Measurements from ENCODE around the gene SAPCD2. TPM values are rescaled to one million over a fixed set of nuclear protein-coding genes. Genes with fewer than 3 reads are reported as not detected.

Gene SAPCD2
- total and polyA plus RNA-seq, 12 donors, result 0.07 to 1.7 (median 0.58) TPM

DNA sequence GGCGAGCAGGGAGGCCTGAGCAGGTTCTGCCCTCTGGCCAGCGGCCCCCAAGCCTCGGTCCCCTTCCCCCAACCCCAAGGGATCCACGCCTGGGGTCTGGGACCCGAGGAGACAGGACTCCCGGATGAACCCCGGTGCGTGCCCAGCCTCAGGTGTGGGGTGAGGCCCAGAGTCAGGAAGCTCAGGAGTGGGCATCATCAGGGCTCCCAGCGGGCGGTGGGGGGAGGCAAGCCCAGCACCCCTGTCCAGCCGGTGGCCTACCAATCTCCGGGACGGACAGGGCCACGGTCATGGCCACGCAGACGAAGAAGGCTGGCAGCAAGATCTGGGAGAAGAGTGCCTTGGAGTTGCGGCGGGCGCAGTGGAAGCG is 56.8 kb downstream of the SAPCD2 start:
- intact Hi-C loops (cut with DNase I), result no loop called here
- DNase-seq, result no peak
- no peak for TF ChIP-seq POLR2A (IDR thresholded peaks at IDR 0.05)
- TF ChIP-seq, protein P1, sequence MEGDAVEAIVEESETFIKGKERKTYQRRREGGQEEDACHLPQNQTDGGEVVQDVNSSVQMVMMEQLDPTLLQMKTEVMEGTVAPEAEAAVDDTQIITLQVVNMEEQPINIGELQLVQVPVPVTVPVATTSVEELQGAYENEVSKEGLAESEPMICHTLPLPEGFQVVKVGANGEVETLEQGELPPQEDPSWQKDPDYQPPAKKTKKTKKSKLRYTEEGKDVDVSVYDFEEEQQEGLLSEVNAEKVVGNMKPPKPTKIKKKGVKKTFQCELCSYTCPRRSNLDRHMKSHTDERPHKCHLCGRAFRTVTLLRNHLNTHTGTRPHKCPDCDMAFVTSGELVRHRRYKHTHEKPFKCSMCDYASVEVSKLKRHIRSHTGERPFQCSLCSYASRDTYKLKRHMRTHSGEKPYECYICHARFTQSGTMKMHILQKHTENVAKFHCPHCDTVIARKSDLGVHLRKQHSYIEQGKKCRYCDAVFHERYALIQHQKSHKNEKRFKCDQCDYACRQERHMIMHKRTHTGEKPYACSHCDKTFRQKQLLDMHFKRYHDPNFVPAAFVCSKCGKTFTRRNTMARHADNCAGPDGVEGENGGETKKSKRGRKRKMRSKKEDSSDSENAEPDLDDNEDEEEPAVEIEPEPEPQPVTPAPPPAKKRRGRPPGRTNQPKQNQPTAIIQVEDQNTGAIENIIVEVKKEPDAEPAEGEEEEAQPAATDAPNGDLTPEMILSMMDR (IDR thresholded peaks at IDR 0.05), result no peak
- Histone ChIP-seq H3K36me3 (replicated peaks in 1 of 2) (peaks cover 0 to 49% of the 10 kb centered on the region in 2 donors), H3K4me1 (replicated peaks in 1 of 2) (no peaks in the 10 kb centered on the region), H3K27ac (no peak overlapping the region), H3K27me3 (no peaks in the 10 kb centered on the region), H3K9me3 (replicated peaks in 1 of 3) (no peaks in the 10 kb centered on the region), H3K4me3 (no peak overlapping the region)
- WGBS, 4 donors, result 80 to 96% (median 94%) methylated on average over 2 to 20 of the region's 20 CpGs

DNA sequence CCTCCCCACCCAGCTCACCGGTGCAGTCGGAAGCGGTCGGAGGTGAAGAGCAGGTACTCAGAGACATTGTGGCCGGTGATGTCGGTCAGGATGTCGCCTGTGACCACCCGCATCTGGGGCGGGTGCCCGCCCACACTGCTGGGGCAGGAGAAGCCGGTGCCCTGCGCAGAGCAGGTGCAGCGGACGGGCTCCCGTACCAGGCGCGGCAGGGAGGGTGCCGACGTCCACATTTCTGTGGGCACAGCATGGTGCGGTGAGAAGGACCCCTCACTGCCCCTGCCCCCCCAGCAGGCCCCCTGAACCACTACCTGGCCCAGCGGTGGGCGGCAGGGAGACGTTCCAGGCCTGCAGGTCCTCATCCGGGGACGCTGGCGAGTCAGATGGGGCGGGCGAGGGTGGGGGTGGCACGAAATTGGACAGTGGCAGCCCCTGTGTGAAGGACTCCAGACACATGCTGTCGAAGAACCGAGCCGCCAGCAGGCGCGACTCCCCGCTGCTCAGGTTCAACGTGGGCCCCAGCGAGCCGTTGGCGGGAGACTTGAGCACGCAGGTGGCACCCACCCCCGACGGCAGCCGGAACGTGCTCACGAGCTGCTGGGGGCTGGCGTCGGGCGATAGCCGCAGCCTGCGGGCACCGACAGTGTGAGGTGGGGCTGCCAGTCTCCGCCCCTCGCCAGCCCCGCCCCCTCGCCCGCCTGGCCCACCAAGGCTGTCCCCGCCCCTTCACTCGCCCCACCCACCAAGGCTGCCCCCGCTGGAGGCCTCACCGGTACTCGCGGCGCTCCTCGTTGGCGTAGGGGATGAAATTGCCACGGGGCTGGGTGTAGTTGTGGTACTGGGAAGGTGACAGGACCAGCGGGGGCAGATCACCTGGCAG is 57.4 kb downstream of the SAPCD2 start:
- Histone ChIP-seq H3K9me3 (replicated peaks in 1 of 3) (no peaks in the 10 kb centered on the region), H3K27ac (no peak overlapping the region), H3K27me3 (no peaks in the 10 kb centered on the region), H3K36me3 (replicated peaks in 1 of 2) (peaks cover 0 to 51% of the 10 kb centered on the region in 2 donors), H3K4me1 (replicated peaks in 1 of 2) (no peaks in the 10 kb centered on the region), H3K4me3 (no peak overlapping the region)
- no peak for DNase-seq
- 84 to 100% (median 90%) methylated on average over 2 to 67 of the region's 67 CpGs for WGBS, 4 donors
- intact Hi-C loops (cut with DNase I), result no loop called here
- TF ChIP-seq POLR2A (IDR thresholded peaks at IDR 0.05), result no peak
- TF ChIP-seq, protein P1 (IDR thresholded peaks at IDR 0.05), result no peak

Small RNA genes within 50 kb of the gene (small RNA-seq; reads per million reads assigned to genes)
- 0.08 to 0.12 reads per million in 2 donors for gene RF00153

Other genes starting within 250 kb of the SAPCD2 start
Only the 30 nearest of the 36 such genes appear.
- gene TRAF2, start 184.0 kb downstream of the SAPCD2 start, total RNA-seq, result 10 to 100 TPM in 5 of 9 donors, 1 to 10 TPM in 4; 3.8 to 16.9 (median 10.3) TPM
- gene TRAF2, start 184.0 kb downstream of the SAPCD2 start, polyA plus RNA-seq, result 10 to 100 TPM in 2 of 3 donors, 1 to 10 TPM in 1; 3.4 to 24.7 (median 13.2) TPM
- gene FBXW5, start 125.8 kb downstream of the SAPCD2 start, total RNA-seq, result 100 to 1,000 TPM in 7 of 9 donors, 10 to 100 TPM in 2; 91.6 to 257 (median 202) TPM
- 100 to 1,000 TPM in 2 of 3 donors, 10 to 100 TPM in 1; 19.2 to 153 (median 125) TPM for gene FBXW5, start 125.8 kb downstream of the SAPCD2 start, polyA plus RNA-seq
- gene C8G, start 125.3 kb downstream of the SAPCD2 start, total RNA-seq, result 1 to 10 TPM in 2 of 9 donors, under 1 TPM in 1, not detected in 6; 0.68 to 5.5 (median 1.2) TPM
- gene C8G, start 125.3 kb downstream of the SAPCD2 start, polyA plus RNA-seq, result 1 to 10 TPM; 1.1 to 4.3 (median 3.3) TPM
- 10 to 100 TPM in 1 of 9 donors, 1 to 10 TPM in 7, not detected in 1; 1.7 to 16.6 (median 4.0) TPM for gene LCN12, start 118.3 kb downstream of the SAPCD2 start, total RNA-seq
- gene LCN12, start 118.3 kb downstream of the SAPCD2 start, polyA plus RNA-seq, result 10 to 100 TPM in 2 of 3 donors, under 1 TPM in 1; 0.75 to 31.8 (median 25.7) TPM
- gene PTGDS, start 93.1 kb downstream of the SAPCD2 start, total RNA-seq, result 100 to 1,000 TPM in 6 of 9 donors, 10 to 100 TPM in 2, 1 to 10 TPM in 1; 1.1 to 607 (median 197) TPM
- gene PTGDS, start 93.1 kb downstream of the SAPCD2 start, polyA plus RNA-seq, result 100 to 1,000 TPM in 2 of 3 donors, 10 to 100 TPM in 1; 23.8 to 812 (median 672) TPM
- 1 to 10 TPM in 3 of 9 donors, under 1 TPM in 4, not detected in 2; 0.06 to 2.8 (median 0.41) TPM for gene LCNL1, start 87.6 kb downstream of the SAPCD2 start, total RNA-seq
- gene LCNL1, start 87.6 kb downstream of the SAPCD2 start, polyA plus RNA-seq, result 10 to 100 TPM in 1 of 3 donors, 1 to 10 TPM in 1, under 1 TPM in 1; 0.26 to 10.5 (median 8.2) TPM
- gene PAXX, start 78.1 kb downstream of the SAPCD2 start, total RNA-seq, result 10 to 100 TPM; 20.3 to 44.5 (median 35.5) TPM
- gene PAXX, start 78.1 kb downstream of the SAPCD2 start, polyA plus RNA-seq, result 100 to 1,000 TPM in 2 of 3 donors, 1 to 10 TPM in 1; 4.9 to 363 (median 209) TPM
- gene CLIC3, start 74.0 kb downstream of the SAPCD2 start, total RNA-seq, result 1 to 10 TPM in 2 of 9 donors, under 1 TPM in 5, not detected in 2; 0.22 to 1.3 (median 0.79) TPM
- gene CLIC3, start 74.0 kb downstream of the SAPCD2 start, polyA plus RNA-seq, result 1 to 10 TPM in 2 of 3 donors, not detected in 1; 3.8 to 6.4 TPM
- gene ABCA2, start 42.3 kb downstream of the SAPCD2 start, total RNA-seq, result 10 to 100 TPM in 8 of 9 donors, 1 to 10 TPM in 1; 2.9 to 54.4 (median 29.3) TPM
- gene ABCA2, start 42.3 kb downstream of the SAPCD2 start, polyA plus RNA-seq, result 100 to 1,000 TPM in 1 of 3 donors, 10 to 100 TPM in 2; 13.6 to 150 (median 69.8) TPM
- gene FUT7, start 38.5 kb downstream of the SAPCD2 start, total RNA-seq, result under 1 TPM in 5 of 9 donors, not detected in 4; 0.11 to 0.69 (median 0.21) TPM
- under 1 TPM in 2 of 3 donors, not detected in 1; 0.16 to 0.17 TPM for gene FUT7, start 38.5 kb downstream of the SAPCD2 start, polyA plus RNA-seq
- gene NPDC1, start 24.4 kb downstream of the SAPCD2 start, total RNA-seq, result 10 to 100 TPM in 8 of 9 donors, 1 to 10 TPM in 1; 9.4 to 77.1 (median 41.2) TPM
- 100 to 1,000 TPM in 2 of 3 donors, 1 to 10 TPM in 1; 5.1 to 311 (median 194) TPM for gene NPDC1, start 24.4 kb downstream of the SAPCD2 start, polyA plus RNA-seq
- gene ENTPD2, start 16.5 kb downstream of the SAPCD2 start, total RNA-seq, result under 1 TPM in 4 of 9 donors, not detected in 5; 0.28 to 0.53 (median 0.36) TPM
- 1 to 10 TPM in 2 of 3 donors, not detected in 1; 1.6 to 1.7 TPM for gene ENTPD2, start 16.5 kb downstream of the SAPCD2 start, polyA plus RNA-seq
- gene UAP1L1, start 7.0 kb upstream of the SAPCD2 start, total RNA-seq, result 10 to 100 TPM in 8 of 9 donors, under 1 TPM in 1; 0.28 to 68.7 (median 14.4) TPM
- 10 to 100 TPM in 2 of 3 donors, 1 to 10 TPM in 1; 3.6 to 61.1 (median 15.9) TPM for gene UAP1L1, start 7.0 kb upstream of the SAPCD2 start, polyA plus RNA-seq
- gene MAN1B1, start 16.4 kb upstream of the SAPCD2 start, total RNA-seq, result 100 to 1,000 TPM in 1 of 9 donors, 10 to 100 TPM in 8; 44.5 to 102 (median 63.0) TPM
- gene MAN1B1, start 16.4 kb upstream of the SAPCD2 start, polyA plus RNA-seq, result 100 to 1,000 TPM in 1 of 3 donors, 10 to 100 TPM in 2; 44.4 to 138 (median 87.6) TPM
- 100 to 1,000 TPM; 117 to 387 (median 234) TPM for gene DPP7, start 44.2 kb upstream of the SAPCD2 start, total RNA-seq
- gene DPP7, start 44.2 kb upstream of the SAPCD2 start, polyA plus RNA-seq, result 1,000 to 10,000 TPM in 2 of 3 donors, 10 to 100 TPM in 1; 52.6 to 1,938 (median 1,109) TPM
- gene GRIN1, start 68.6 kb upstream of the SAPCD2 start, total RNA-seq, result under 1 TPM in 4 of 9 donors, not detected in 5; 0.04 to 0.28 (median 0.08) TPM
- gene GRIN1, start 68.6 kb upstream of the SAPCD2 start, polyA plus RNA-seq, result under 1 TPM; 0.04 to 0.16 (median 0.10) TPM
- gene LRRC26, start 99.5 kb upstream of the SAPCD2 start, total RNA-seq, result not detected
- not detected for gene LRRC26, start 99.5 kb upstream of the SAPCD2 start, polyA plus RNA-seq
- gene TMEM210, start 101.5 kb upstream of the SAPCD2 start, total RNA-seq, result not detected
- gene TMEM210, start 101.5 kb upstream of the SAPCD2 start, polyA plus RNA-seq, result not detected
- 10 to 100 TPM; 18.1 to 72.1 (median 25.6) TPM for gene ANAPC2, start 118.0 kb upstream of the SAPCD2 start, total RNA-seq
- 100 to 1,000 TPM in 1 of 3 donors, 10 to 100 TPM in 1, 1 to 10 TPM in 1; 7.1 to 162 (median 89.7) TPM for gene ANAPC2, start 118.0 kb upstream of the SAPCD2 start, polyA plus RNA-seq
- gene SSNA1, start 118.1 kb upstream of the SAPCD2 start, total RNA-seq, result 10 to 100 TPM; 50.0 to 98.1 (median 65.7) TPM
- 100 to 1,000 TPM in 2 of 3 donors, 10 to 100 TPM in 1; 13.2 to 138 (median 127) TPM for gene SSNA1, start 118.1 kb upstream of the SAPCD2 start, polyA plus RNA-seq
- 10 to 100 TPM in 5 of 9 donors, 1 to 10 TPM in 4; 5.0 to 23.5 (median 10.7) TPM for gene TPRN, start 130.2 kb upstream of the SAPCD2 start, total RNA-seq
- 1 to 10 TPM; 1.4 to 7.6 (median 3.4) TPM for gene TPRN, start 130.2 kb upstream of the SAPCD2 start, polyA plus RNA-seq
- gene TMEM203, start 135.1 kb upstream of the SAPCD2 start, total RNA-seq, result 10 to 100 TPM; 32.7 to 48.4 (median 42.3) TPM
- gene TMEM203, start 135.1 kb upstream of the SAPCD2 start, polyA plus RNA-seq, result 10 to 100 TPM; 21.7 to 30.2 (median 28.4) TPM
- gene NDOR1, start 135.1 kb upstream of the SAPCD2 start, total RNA-seq, result 10 to 100 TPM in 7 of 9 donors, 1 to 10 TPM in 2; 4.5 to 21.4 (median 13.5) TPM
- 10 to 100 TPM in 2 of 3 donors, 1 to 10 TPM in 1; 1.6 to 36.4 (median 14.9) TPM for gene NDOR1, start 135.1 kb upstream of the SAPCD2 start, polyA plus RNA-seq
- 10 to 100 TPM in 4 of 9 donors, 1 to 10 TPM in 5; 1.1 to 33.8 (median 8.9) TPM for gene RNF208, start 151.7 kb upstream of the SAPCD2 start, total RNA-seq
- gene RNF208, start 151.7 kb upstream of the SAPCD2 start, polyA plus RNA-seq, result 10 to 100 TPM in 2 of 3 donors, 1 to 10 TPM in 1; 1.2 to 90.5 (median 36.5) TPM
- 1 to 10 TPM in 6 of 9 donors, under 1 TPM in 3; 0.56 to 4.6 (median 1.2) TPM for gene CYSRT1, start 154.6 kb upstream of the SAPCD2 start, total RNA-seq
- gene CYSRT1, start 154.6 kb upstream of the SAPCD2 start, polyA plus RNA-seq, result 1 to 10 TPM in 2 of 3 donors, not detected in 1; 2.5 to 3.4 TPM
- gene RNF224, start 156.9 kb upstream of the SAPCD2 start, total RNA-seq, result under 1 TPM in 1 of 9 donors, not detected in 8; 0.06 TPM
- gene RNF224, start 156.9 kb upstream of the SAPCD2 start, polyA plus RNA-seq, result not detected
- gene SLC34A3, start 160.3 kb upstream of the SAPCD2 start, total RNA-seq, result not detected
- not detected for gene SLC34A3, start 160.3 kb upstream of the SAPCD2 start, polyA plus RNA-seq
- gene TUBB4B, start 170.7 kb upstream of the SAPCD2 start, total RNA-seq, result 100 to 1,000 TPM in 7 of 9 donors, 10 to 100 TPM in 2; 69.9 to 362 (median 144) TPM
- gene TUBB4B, start 170.7 kb upstream of the SAPCD2 start, polyA plus RNA-seq, result 100 to 1,000 TPM; 105 to 211 (median 200) TPM
- 1 to 10 TPM in 1 of 9 donors, under 1 TPM in 1, not detected in 7; 0.25 to 3.1 TPM for gene STPG3, start 180.7 kb upstream of the SAPCD2 start, total RNA-seq
- gene STPG3, start 180.7 kb upstream of the SAPCD2 start, polyA plus RNA-seq, result under 1 TPM in 1 of 3 donors, not detected in 2; 0.32 TPM
- 10 to 100 TPM; 20.6 to 56.3 (median 38.5) TPM for gene NELFB, start 184.8 kb upstream of the SAPCD2 start, total RNA-seq
- gene NELFB, start 184.8 kb upstream of the SAPCD2 start, polyA plus RNA-seq, result 10 to 100 TPM; 10.9 to 48.3 (median 19.6) TPM